GM18502 (cell line): ENCODE results near the gene CDC42BPB.

Experiments used
- ATAC-seq: cut with Tn5 transposase; IDR thresholded peaks from one replicate; pipeline ENCODE4 v1.9.1; 2021; ENCODE audit warnings: mild to moderate bottlenecking; ENCODE audit not compliant: unreplicated experiment, poor library complexity

CDC42BPB gene

DNA sequence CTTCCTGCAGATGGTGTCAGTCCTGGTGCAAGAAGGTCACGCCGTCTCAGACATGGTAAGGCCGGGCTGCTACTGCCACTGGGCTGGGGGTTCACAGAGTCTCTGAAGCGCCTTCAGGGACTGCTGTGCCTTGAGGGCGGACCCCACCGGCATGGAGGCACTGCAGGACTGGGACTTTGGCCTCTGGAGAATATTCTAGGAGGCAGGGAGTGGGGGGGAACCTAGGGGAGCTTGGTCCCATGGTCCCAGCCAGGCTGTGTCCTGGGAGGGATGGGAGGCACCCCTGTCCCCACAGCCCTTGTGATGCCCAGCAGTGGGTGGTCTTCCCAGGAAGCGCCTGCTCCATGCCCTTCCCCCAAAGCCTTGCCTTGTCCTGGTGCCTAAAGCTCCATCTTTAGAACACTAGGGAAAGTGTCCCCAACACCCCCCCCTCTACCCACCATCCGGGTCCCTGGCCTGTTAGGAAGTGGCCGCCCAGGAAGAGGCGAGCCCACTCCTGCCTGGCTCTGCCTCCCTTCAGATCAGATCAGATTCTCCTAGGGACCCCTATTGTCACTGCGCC, 133.3 kb downstream of the CDC42BPB start:
- no peak for ATAC-seq

DNA sequence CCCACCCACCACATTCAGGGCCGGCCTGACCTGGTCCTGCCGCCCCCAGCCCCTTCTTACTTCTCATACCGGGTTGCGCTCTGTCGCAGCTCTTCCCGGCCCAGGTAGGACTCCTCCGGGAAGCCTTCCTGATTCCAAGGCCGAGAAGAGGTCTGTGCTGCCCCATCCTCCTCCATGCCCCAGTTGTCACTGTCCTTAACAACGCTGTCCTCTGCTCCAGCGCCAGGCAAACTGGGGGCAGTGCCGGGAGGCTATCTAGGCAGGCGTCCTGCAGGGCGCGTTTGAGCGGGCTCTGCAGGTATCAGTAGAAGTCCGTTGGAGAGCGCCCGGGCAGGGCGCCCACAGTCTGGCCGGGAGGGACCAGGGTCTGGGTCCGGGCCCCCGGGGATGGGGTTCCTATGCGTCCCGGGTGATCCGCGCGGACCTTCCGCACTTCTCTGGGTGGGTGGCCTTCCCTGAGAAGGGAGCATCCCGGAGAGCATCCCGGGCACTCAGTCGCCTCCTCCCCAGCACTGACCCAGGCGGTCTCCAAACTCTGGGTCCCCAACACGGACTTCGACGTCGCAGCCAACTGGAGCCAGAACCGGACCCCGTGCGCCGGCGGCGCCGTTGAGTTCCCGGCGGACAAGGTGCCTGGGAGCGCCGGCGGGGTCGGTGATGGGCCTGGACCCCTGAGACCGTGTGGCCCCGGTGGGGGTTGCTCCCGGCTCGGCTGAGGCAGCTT, 134.0 kb downstream of the CDC42BPB start:
- ATAC-seq, result no peak

DNA sequence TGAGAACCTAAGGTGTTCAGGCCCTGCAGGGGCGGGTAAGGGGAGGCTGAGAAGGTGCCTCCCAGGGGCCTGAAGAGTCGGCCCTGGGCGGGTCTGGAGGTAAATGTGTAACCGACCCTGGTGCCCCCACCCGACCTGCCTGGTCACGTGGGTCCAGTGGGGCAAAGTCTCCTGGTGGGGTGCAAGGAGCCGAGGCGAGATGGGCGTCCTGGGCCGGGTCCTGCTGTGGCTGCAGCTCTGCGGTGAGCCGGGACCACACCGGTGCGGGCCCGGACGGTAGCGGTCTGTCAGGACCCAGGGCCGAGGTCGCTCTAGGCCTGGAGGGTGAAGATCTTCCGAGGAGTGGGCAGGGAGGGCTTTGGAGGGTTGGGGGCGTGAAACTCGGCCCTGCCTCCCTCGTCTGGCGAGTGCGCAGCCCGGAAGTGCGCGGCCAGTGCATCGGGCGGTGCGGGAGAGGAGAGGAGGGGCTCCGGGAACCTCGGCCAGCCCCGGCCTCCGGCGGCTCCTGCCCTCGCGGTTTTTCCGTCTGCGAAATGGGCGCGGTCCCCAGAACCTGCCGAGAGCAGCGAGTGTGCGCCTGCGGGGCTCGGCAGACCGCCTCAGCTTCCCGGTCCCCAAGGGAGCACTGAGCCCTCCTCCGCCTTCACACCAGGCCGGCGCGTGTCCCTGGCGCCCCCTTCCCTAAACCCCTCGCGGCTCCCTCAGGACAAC, 134.7 kb downstream of the CDC42BPB start, which contains the start of gene AMN:
TSS of gene AMN (plus strand) at position 174 of the 711 bp plus-strand sequence. CDS start at position 200, 26 bp downstream.
- ATAC-seq, result no peak

DNA sequence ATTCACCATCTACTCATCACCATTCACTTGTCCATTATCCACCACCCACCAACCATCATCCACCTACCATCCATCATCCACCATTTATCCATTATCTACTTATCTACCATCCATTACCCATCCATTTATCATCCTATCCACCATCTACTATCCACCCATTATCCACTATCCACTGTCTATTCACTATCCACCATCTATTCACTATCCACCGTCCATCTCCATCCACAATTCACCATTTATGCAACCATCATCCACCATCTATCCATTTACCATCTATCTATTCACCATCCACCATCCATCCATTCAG, 136.4 kb downstream of the CDC42BPB start:
- ATAC-seq, result no peak

DNA sequence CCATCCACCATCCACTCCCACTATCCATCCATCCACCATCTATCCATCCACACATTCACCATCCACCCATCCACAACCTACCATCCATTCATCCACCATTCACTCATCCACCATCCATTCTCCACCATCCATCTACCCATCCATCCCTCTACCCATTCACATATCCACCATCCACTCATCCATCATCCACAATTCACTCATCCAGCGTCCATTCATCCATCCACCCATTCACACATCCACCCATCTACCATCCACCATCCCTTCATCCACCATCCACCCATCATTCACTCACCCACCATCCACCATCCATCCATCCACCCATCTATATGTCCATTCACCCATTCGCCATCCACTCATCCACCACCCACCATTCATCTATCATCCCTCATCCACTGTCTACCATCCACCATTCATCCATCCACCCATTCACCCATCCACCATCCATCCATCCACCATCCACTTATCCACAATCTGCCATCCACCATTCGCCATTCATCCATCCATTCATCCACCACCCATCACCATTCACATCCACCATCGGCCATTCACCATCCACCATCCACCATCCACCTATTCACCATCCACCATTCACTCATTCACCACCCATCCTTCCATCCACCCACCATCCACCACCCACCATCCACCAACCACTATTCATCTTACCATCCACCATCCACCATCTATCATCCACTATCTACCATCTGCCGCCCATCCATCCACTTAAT, 136.9 kb downstream of the CDC42BPB start:
- ATAC-seq, result no peak

DNA sequence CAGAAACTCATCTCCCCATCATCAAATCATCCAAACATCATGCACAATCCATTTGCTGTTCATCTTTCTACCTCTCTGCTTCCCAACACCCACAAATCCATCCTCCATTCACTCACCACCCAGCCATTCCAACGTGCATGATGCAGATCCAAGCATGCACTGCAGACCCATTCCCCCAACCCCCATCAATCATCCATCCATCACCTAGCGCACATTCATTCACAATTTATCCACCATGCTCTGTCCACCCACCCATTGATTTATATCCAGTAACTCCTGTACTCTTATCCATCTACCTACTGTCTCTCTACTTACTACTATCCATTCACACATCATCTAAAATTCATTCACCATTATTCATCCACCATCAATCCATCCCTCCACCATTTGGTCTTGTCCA, 138.9 kb downstream of the CDC42BPB start:
- no peak for ATAC-seq

DNA sequence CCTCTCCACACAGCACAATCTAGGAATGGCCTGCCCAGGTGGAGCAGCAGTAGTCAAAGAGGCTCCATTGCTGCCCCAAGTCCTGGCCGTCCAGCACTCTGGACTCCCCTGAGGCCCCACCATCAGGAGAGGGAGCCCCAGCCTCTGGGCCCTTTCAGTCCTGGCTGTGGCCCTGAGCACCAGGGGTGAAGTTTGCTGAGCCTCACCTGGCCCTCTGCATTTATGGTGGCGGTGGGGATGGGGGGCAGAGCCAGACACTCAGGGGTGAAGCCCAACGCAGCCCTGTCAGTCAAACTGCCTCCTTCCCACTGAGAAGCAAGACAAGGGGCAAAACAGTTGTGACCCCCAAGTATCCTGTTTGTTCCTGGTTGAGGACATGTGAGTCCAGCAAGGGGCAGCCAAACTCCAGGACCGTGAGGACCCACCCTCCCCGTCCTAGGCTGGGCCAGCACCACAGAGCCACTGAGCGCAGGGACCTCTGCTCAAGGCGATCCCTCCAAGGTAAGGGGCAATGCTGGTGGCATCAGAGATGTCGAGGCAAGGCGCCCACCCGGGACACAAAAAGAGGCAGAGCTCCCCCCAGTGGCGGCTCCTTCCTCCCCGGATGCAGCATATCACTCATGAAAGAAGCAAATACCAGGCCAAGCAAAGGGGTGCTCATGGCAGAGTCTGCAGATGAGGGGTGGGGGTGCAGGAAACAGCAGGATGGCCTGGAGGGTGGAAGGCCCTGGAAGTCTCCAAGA, 139.7 kb downstream of the CDC42BPB start:
- ATAC-seq, result no peak

DNA sequence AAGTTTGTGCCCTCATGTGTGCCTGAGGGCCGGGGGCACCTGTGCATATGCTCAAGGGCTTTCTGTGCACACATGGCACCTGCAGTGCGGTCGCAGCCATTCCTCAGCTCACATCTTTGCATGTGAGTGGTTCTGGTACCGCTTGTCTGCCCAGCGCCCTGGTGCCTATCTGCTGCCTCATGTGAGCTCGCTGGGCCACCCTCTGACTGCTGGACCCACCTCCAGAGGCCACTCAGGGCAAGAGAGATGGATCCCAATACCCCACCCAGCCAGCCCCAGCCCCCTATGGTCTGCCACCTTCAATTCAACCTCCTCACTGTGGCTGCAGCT, 140.3 kb downstream of the CDC42BPB start:
- ATAC-seq, result no peak

DNA sequence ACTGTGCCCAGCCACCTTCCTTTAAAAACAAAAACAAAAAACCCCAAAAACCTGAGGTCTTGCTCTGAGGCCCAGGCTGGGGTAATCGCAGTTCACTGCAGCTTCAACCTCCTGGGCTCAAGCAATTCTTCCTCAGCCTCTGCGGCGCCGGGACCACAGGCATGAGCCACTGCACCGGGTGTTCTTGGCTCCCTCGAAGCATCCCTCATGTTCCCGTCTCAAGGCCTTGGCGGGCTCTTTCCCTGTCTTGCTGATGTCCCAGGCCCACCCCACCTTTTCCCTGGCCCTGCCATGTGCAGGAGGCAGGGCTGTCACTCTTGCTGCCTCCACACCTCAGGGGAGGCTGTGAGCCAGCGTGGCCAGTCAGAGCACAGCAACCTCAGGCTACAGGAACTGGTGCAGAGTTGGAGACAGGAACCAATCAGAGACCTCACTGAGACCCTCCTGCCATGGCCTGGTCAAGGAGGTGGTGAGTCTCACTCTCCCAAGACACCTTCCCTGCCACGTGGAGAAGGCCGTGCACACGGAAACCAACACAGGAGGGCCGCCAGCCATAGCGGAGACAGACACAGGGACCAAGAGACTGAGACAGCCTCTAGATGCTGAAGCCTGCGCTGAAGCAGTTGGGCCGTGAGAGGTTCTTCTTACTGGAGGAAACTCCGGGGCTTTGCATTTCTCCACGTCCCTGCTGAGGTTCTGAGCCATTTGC, 140.8 kb downstream of the CDC42BPB start:
- ATAC-seq, result no peak

DNA sequence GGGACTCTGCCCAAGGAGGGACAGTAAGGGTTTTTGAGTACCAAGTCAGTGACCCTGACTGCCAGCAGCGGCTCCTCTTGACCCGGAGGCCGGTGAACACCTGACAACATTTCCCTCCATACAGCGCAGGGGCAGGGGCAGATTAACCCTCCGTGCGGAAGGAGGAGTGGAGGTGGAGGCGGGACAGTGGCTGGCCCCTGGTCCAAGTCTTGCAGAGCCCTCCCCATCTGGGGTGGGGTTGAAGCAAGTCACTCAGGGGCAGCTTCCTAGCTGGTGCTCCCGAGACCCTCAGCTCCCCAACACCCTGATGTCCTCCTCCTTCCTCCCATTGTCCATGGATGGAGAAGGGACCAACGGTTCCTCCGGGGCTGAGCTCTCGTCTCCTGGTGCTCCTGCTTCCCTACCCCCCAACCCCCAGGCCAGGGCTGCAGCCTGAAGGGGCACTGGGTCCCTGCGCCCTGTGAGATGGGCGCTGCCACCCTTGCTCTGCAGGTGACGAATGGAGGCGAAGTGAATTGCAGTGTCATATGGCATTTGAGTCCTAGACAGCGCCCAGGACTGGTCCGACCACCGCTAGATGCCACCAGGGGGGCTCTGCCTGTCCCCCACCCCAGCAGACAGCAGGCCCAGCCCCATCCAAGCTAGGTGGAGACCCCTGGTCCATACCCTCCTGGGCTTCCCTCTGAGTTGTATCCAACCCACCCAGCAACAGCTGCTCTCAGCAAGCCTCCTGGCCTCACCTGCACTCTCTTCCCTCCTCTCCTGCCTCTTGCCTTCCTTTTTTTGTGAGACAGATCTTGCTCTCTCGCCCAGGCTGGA, 141.8 kb downstream of the CDC42BPB start:
- no peak for ATAC-seq

DNA sequence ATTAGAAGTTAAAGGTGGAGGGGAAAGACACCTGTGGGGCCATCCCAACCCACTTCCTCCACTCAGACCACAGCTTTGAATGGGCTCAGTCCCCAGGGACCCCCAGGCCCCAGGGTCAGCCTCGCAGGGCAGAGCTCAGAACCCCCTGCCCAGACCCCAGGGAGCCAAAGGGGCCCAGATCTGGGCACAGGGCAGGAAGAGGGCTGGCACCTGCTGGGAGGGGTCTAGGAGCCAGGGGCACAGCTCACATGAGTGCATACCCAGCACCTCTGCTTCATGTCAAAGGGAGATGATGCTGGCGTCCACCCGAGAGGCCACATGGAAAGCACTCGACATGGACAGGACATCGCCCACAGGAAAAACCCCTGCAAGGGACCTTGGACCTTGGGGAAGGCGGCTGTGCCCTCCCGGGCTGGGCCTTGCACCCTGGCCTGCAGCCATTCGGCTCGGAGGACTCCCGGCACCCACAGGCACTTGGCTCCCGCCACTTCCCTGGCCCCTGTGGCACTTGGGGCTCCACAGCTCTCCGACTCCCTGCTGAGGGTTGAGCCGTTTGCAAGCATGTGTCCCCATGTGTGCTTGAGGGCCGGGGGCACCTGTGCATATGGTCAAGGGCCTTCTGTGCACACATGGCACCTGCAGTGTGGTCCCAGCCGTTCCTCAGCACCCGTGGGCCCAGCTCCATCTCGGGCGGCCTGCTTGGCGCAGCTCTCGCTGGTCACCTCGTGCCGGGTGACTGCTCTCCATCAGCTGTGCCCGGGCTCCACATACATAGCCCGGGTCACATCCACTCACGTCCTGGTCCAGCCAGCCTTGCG, 142.7 kb downstream of the CDC42BPB start:
- ATAC-seq, result no peak

DNA sequence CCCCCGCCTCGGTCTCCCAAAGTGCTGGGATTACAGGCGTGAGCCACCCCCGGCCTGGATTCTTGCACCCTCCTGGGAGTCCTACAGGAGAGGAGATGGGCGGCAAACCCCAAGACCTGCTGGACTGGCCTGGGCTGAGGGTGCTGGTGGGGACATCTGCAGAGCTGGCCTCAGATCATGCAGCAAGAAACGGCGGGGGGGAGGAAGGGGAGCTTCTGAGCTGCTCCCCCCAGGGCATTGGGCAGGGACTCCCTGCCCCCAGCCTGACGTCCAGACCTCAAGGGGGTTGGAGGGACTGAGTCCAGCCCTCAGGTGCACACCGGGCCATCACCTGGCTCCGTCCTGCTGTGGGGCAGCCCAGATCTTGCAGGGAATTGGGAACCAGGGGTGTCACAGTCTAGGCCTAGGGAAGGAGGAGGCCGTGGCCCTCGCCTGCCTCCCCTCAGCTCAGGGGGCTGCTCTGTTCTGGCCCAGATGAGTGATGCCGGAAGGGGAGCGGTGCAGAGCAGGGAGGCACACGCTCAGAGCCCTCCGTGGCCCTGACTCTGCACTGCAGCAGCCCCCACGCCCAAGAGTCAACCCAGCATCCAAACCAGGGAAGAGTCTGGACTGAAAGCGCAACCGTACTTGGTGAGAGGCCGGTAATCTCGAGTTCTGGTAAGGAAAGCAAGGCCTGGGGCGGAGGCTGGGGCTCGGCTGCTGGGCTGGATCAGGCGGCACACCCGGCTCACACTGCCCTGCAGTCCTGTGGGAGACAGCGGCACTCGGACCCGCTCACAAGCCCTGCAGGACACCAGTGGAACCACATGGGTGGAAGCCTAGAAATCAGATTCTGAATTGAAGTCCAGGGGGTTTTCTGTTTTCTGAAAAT, 143.8 kb downstream of the CDC42BPB start:
- ATAC-seq, result no peak

DNA sequence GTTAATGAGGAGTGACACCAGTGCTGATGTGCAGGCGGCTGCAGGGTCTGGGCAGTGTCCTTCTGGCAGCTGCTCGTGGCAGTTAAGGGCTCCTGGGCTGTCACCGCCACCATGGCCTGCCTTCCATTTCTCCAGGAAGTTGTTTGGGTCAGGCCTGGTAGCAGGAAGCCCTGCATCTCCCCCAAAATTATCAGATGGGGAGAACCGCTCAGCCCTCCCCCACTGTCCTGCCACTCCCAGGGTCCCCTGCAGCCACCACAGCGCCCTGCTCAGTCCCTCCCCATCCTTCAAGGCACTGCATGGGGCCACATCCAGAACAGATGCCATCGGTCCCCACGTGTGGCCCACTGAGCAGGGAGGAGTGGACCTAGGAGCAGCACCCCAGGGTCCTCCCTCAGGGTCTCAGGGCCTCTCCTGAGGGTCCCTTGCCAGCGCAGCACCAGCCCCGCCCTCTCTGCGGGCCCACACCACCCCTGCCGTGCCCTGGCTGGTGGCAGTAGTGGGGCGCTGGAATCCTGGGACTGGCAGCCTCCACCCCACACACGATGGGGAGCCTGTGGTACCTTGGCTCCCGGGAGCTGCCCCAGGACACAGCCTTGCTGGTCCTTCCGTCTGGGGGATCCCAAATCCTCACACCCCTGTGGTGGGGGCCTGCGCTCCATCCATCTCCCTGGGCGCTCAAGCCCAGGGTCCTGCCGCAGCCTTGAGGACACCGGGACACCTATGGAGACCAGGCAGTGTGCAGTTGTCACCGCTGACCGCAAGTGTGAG, 145.2 kb downstream of the CDC42BPB start:
- ATAC-seq, result no peak

DNA sequence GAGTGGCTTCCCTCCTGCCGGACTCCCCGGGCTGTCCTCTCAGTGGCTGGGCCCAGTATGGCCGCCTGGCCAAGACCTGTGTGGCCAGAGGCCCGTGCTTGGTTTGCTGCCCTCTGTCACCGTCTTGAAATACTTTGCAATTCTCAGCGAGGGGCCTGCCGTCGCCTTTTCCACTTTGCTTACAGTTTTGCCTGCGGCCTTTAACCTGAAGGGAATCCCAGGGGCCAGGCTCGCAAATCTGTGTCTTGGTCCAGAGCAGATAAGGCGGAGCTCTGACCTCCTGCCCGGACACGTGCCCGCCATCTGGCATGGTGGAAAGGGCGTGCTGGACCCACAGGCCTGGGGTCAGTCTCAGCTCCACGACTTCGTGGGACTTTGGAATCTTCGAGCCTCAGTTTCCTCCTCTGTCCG, 145.8 kb downstream of the CDC42BPB start:
- ATAC-seq, result no peak

DNA sequence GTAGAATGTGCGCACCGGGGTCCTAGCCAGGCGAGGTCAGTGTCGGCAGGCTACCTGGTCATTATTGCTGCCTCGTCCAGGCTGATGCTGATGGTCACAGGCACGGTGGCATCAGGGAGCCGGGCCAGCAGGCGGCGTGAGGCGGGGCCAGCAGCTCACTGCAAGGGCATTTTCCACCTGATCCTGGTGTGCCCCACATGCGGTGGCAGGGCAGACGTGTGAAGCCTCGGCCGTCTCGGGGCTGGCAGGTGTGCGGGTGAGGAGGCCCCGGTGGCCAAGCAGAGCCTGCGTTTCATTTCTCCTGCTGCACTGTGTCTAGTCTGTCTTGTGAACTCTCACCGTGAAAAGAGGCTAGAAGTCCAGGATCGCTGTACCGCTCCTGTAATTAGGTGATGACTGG, 146.9 kb downstream of the CDC42BPB start:
- ATAC-seq, result no peak

DNA sequence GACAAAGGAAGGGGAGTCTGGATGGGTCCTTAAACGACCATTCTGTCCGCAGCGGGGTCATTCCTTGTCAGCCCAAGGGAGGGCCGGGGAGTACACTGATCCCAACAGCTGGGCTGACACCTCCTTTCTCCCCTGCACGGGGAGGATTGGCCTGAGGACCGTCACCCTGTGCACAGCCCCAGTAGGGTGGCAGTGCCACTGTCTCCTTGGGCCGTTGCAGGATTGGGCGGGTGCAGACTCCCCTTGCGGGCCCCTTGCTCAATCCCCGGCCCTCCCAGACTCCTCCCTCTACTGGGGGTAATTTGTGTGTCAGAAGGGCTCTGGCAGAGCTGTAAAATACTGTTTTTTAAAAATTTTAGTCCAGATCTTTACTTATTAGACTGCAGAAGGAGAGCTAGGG, 147.4 kb downstream of the CDC42BPB start:
- no peak for ATAC-seq

DNA sequence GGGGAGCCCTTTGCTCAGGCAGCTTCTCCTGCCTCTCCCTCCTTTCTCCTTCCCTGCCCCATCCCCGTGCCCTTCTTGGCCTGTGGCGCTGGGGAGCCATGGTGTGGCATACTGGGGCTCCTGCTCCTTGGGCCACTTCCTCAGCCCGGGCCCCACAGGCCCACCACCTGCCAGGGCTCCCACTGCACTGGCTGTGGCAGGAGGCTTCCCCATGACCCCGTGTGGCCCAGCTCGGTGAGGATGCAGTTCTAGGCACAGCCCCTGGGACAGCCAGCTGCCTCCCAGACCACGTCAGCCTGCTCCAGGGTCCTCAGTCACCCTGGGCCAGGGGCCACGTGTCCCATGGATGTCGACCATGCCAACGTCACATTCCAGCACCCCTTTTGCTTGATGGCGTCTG, 147.9 kb downstream of the CDC42BPB start:
- no peak for ATAC-seq
